Panc1 (cell line): ENCODE measurements around the gene TECR.

Experiments used
- POLR2AphosphoS5 ChIP-seq: IDR thresholded peaks from 2 replicates; pipeline ENCODE4 v1.6.1; 2012; ENCODE audit warnings: mild to moderate bottlenecking, low read depth, low read length, moderate library complexity
- TF ChIP-seq, protein P1 (sequence below): fragments of 450-650 bp; IDR thresholded peaks from 2 replicates; pipeline ENCODE4 v1.5.1; 2017; ENCODE audit warnings: mild to moderate bottlenecking

DNA sequence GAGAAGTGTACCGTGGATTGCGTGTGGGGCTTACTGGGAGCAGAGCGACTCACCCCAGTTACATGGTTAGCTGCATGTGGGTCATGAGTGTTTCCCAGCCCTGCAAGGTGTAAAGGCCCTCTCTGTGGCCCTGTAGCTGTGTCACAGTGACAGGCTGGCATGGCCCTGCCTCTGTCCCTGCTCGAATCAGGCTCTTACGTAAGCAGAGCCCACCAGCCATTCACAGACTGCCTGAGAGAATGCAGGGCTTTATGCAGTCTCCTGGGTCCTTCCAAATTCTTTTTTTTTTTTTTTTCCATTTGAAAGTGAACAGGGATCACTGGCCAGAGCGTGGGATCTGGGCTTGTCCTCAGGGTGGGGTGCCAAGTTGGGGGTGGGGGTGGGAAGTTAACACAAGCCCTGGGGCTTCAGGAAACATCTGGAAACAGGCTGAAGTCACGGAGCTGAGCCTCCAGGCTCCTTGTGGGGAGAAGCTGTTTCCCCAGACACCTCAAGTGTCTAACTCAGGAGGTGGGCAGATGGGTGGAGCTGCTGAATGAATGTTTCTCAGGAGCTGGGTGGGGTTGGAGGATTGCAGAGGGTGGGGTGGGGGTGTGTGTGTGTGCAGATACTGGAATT, 13.4 kb downstream of the TECR start:
- TF ChIP-seq, protein P1, sequence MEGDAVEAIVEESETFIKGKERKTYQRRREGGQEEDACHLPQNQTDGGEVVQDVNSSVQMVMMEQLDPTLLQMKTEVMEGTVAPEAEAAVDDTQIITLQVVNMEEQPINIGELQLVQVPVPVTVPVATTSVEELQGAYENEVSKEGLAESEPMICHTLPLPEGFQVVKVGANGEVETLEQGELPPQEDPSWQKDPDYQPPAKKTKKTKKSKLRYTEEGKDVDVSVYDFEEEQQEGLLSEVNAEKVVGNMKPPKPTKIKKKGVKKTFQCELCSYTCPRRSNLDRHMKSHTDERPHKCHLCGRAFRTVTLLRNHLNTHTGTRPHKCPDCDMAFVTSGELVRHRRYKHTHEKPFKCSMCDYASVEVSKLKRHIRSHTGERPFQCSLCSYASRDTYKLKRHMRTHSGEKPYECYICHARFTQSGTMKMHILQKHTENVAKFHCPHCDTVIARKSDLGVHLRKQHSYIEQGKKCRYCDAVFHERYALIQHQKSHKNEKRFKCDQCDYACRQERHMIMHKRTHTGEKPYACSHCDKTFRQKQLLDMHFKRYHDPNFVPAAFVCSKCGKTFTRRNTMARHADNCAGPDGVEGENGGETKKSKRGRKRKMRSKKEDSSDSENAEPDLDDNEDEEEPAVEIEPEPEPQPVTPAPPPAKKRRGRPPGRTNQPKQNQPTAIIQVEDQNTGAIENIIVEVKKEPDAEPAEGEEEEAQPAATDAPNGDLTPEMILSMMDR = no peak
- no peak for TF ChIP-seq POLR2AphosphoS5
